DND-41 (cell line): ENCODE data around the gene LTA4H.

Experiments used
- ATAC-seq: fragments of 200-7000 bp; cut with Tn5 transposase; 3 replicates; pipeline ENCODE4 v1.9.1; 2021; ENCODE audit warnings: low read depth; ENCODE audit not compliant: insufficient read depth
- DNase-seq: peaks from one replicate; pipeline ENCODE4 v3.0.0-alpha.2; 2020
- H2AFZ ChIP-seq: 2 replicates; pipeline ENCODE4 v1.6.0; 2012; ENCODE audit warnings: low read depth, low read length
- H3K27ac ChIP-seq: 2 replicates; pipeline ENCODE4 v1.5.1; 2012; ENCODE audit warnings: low read length, inconsistent platforms
- H3K27me3 ChIP-seq: fragments of 200-600 bp; sonication (generic); 2 replicates; pipeline ENCODE4 v1.6.0; 2012; ENCODE audit warnings: low read length, mild to moderate bottlenecking, inconsistent platforms; ENCODE audit not compliant: insufficient read depth, poor library complexity
- H3K36me3 ChIP-seq: 2 replicates; pipeline ENCODE4 v1.5.1; 2012; ENCODE audit warnings: low read length, inconsistent platforms; ENCODE audit not compliant: insufficient read depth
- H3K4me1 ChIP-seq: 2 replicates; pipeline ENCODE4 v1.5.1; 2012; ENCODE audit warnings: mild to moderate bottlenecking, low read length; ENCODE audit not compliant: insufficient read depth
- H3K4me2 ChIP-seq: 2 replicates; pipeline ENCODE4 v1.6.0; 2012; ENCODE audit warnings: mild to moderate bottlenecking, moderate library complexity, low read length, inconsistent platforms; ENCODE audit not compliant: insufficient read depth
- H3K4me3 ChIP-seq, 2 experiments: fragments of 200-600 bp in 1 of 2; shearing (Covaris generic) in 1 of 2; 2 replicates each; pipeline ENCODE4 v1.5.1; 2012 to 2016; ENCODE audit warnings: inconsistent platforms in 2 of 2, low read length in 2 of 2, mild to moderate bottlenecking in 2 of 2, low read depth in 1 of 2, moderate library complexity in 1 of 2
- H3K79me2 ChIP-seq: 2 replicates; pipeline ENCODE4 v1.6.0; 2012; ENCODE audit warnings: low read length, inconsistent platforms; ENCODE audit not compliant: insufficient read depth
- H3K9ac ChIP-seq: 2 replicates; pipeline ENCODE4 v1.6.0; 2012; ENCODE audit warnings: low read depth, mild to moderate bottlenecking, inconsistent platforms, low read length, moderate library complexity
- H3K9me3 ChIP-seq: 2 replicates; pipeline ENCODE4 v1.5.1; 2012; ENCODE audit warnings: low read length, moderate library complexity, mild to moderate bottlenecking, inconsistent platforms; ENCODE audit not compliant: insufficient read depth, severe bottlenecking
- H4K20me1 ChIP-seq: 2 replicates; pipeline ENCODE4 v1.6.0; 2012; ENCODE audit warnings: low read length; ENCODE audit not compliant: insufficient read depth
- CTCF ChIP-seq: IDR thresholded peaks from 2 replicates; pipeline ENCODE4 v1.5.1; 2012; ENCODE audit warnings: borderline replicate concordance, low read length, moderate library complexity, mild to moderate bottlenecking; ENCODE audit not compliant: poor library complexity, severe bottlenecking; ENCODE audit errors: extremely low read depth
- EZH2 ChIP-seq: IDR thresholded peaks from 3 replicates; pipeline ENCODE4 v1.6.1; 2012; ENCODE audit warnings: borderline replicate concordance, low read depth, mild to moderate bottlenecking, moderate library complexity, low read length, inconsistent platforms; ENCODE audit not compliant: severe bottlenecking

LTA4H gene

GRCh38 chr12:96061323-96061722 lies 25.9 kb upstream of the LTA4H start:
- TF ChIP-seq CTCF = no peak
- TF ChIP-seq EZH2 = no peak
- peaks cover 8% of the 10 kb centered on the region for H3K4me1 ChIP-seq
- no peak overlapping the region for H2AFZ ChIP-seq
- no peak for DNase-seq
- no peak overlapping the region for H3K4me2 ChIP-seq
- H3K27ac ChIP-seq = no peak overlapping the region
- H3K9me3 ChIP-seq = no peaks in the 10 kb centered on the region
- no peaks in the 10 kb centered on the region for H3K36me3 ChIP-seq
- no peak overlapping the region for H3K9ac ChIP-seq
- no peaks in the 10 kb centered on the region for H3K79me2 ChIP-seq
- no peaks in the 10 kb centered on the region for H4K20me1 ChIP-seq
- no peak for ATAC-seq
- H3K27me3 ChIP-seq = no peaks in the 10 kb centered on the region
- no peak overlapping the region for H3K4me3 ChIP-seq

DNA sequence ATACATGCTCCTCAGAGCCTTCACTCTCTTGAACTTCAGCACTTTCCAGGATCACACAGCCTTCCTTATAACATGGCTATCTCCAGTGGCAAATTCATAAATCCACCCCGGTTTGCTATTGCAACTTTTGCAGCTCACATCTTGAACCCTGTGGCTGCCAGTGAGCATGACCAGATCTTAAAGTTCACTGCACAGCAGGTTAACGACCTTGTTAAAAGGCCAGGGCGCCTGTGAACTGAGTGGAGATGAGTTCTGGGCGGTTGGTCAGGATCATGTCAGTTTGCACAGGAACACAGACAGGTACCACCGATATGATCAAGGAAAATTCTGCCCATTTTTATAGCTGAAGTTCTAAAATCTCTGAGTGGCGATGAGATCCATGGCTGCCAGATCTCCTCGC lies 24.7 kb upstream of the LTA4H start:
- no peak overlapping the region for H3K27ac ChIP-seq
- TF ChIP-seq CTCF (no peak), EZH2 (no peak)
- H3K27me3 ChIP-seq = no peaks in the 10 kb centered on the region
- H3K9ac ChIP-seq = no peak overlapping the region
- no peaks in the 10 kb centered on the region for H3K9me3 ChIP-seq
- H3K4me3 ChIP-seq = no peak overlapping the region
- H4K20me1 ChIP-seq = no peaks in the 10 kb centered on the region
- no peaks in the 10 kb centered on the region for H3K36me3 ChIP-seq
- ATAC-seq (no peak), DNase-seq (no peak)
- H3K79me2 ChIP-seq = no peaks in the 10 kb centered on the region
- peaks cover 8% of the 10 kb centered on the region for H3K4me1 ChIP-seq
- no peak overlapping the region for H3K4me2 ChIP-seq
- H2AFZ ChIP-seq = no peak overlapping the region

DNA sequence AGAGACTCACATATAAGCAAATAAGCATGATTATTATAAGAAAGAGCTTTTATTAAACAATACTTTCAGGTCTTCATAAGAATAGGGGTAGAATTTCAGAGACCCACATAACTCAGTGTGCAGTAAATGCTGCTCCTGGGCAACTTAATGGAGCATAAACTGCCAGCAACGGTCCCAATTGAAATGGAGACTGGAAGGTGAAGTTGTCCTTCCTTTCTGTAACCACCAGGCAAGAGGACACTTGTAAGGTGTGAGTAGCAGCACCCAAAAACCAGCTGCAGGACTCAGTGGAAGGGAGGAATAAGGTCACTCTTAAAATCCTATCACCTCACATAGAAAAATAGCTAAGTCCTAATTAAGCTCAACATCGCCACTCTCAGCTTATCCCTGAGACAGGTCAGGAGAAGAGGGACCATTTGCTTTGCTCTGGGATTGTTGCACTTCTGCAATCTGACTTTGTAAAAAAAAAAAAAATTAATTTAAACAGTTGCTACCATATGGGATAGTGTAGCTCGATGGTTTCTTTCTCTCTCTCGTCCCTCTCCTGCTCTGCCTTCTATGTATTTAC lies 22.7 kb upstream of the LTA4H start:
- no peak overlapping the region for H3K4me2 ChIP-seq
- no peaks in the 10 kb centered on the region for H3K27me3 ChIP-seq
- no peaks in the 10 kb centered on the region for H4K20me1 ChIP-seq
- DNase-seq (no peak), ATAC-seq (no peak)
- TF ChIP-seq CTCF (no peak), EZH2 (no peak)
- H3K36me3 ChIP-seq = no peaks in the 10 kb centered on the region
- H3K27ac ChIP-seq = no peak overlapping the region
- no peak overlapping the region for H3K9ac ChIP-seq
- H3K79me2 ChIP-seq = no peaks in the 10 kb centered on the region
- H3K4me3 ChIP-seq = no peak overlapping the region
- H2AFZ ChIP-seq = no peak overlapping the region
- peaks cover 4% of the 10 kb centered on the region for H3K4me1 ChIP-seq
- no peaks in the 10 kb centered on the region for H3K9me3 ChIP-seq
